T-helper 2 cell (primary cell): ENCODE measurements around the gene ZNF267.
"Not testable (repeated sequence)": the region's sequence is repeated elsewhere in the genome, so short reads cannot be mapped to it uniquely, and the experiment has no call there.

Experiments
- DNase-seq, 5 experiments: peaks; one replicate each; pipeline versions ENCODE4 v3.0.0 to v3.0.0-alpha.2; 2012 to 2022
- total RNA-seq, 2 donors: gene quantifications; one replicate each; lab custom pipeline; 2026; lab: John Stamatoyannopoulos, UW

Gene ZNF267
- total RNA-seq, result 76.4 to 127 reads per million in 2 donors

DNA sequence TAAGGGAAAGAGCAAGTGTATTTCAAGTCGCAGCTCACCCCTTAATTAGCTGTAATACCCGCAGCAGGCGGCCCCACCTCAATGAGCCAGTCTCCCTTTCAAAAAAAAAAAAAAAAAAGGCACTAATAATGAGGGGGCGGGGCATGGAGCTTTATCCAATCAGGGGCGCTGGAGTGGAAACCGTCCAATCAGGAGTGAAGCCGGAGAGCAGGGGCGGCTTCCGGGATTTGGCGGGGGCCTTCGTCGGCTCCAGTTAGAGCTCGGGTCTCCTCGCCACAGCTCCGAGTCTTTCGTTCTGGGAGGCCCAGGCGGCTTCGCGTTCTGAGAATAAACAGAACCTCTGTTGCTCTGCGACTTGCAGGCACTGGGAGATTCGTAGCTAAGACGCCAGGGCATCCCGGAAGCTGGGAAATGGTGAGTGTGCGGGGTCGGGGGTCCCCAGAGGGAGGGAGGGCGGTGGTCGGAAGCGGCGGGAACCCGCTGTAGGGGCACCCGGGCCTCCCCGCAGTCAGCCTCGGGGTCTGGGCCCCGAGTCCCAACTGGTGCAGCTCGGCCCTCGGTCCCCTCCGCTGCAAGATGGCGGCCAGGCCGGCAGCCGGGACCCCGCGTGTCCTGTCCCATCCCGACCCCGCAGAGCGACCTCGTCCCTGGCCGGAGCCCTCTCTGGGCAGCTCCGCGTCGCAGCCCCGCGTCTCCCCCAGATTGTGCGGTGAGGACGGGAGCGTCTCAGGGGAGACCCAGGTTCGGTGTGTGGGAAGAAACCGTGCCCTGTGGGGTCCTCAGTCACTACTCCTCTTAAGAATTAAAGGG is at the start of gene ZNF267:
Gene ZNF267, plus strand, starts transcription at position 252 of the 810 bp plus-strand sequence. Its CDS starts 160 bp downstream, at position 412.
- DNase-seq, result peak; percentile 83 to 95 (median 90)

DNA sequence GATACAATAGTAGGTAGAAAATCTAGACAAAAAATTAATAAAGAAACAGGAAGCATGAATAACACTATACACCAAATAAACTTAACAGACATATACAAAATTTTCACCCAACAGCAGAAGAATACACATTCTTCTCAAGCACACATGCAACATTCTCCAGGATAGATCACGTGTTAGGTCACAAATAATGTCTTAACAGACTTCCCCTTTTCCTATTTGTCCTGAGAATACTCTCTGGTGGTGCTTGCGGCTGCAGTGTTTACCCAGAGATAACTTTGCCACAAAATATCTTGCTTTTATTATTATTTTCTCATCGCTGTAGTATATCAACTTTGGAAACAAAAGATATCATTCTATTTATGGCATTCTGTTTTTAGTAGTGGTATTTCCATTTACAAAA is 40.6 kb upstream of the ZNF267 start:
- DNase-seq, result no peak

DNA sequence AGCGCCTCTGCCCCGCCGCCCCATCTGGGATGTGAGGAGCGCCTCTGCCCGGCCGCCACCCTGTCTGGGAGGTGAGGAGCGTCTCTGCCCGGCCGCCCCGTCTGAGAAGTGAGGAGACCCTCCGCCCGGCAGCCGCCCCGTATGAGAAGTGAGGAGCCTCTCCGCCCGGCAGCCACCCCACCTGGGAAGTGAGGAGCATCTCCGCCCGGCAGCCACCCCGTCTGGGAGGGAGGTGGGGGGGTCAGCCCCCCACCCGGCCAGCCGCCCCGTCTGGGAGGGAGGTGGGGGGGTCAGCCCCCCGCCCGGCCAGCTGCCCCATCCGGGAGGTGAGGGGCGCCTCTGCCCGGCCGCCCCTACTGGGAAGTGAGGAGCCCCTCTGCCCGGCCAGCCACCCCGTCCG is 37.2 kb upstream of the ZNF267 start:
- DNase-seq, result not testable (repeated sequence)

DNA sequence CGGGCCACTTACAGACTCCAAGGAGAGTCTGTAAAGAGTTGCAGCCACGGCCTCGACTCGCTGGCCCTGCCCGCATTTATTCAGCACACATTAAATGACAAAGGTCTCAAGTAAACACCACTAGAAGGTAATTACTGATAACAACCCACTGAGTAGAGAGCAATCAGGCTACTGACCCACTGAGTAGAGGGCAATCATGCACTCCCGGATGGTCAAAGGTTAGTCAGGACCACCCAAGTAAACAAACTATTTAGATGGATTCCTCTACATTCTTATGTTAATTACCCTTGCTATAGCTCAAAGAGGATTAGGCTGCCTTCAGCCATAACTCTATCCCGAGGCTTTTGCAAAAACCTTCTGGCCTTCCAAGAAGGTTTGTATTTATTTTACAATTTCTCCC is 30.7 kb upstream of the ZNF267 start:
- no peak for DNase-seq

DNA sequence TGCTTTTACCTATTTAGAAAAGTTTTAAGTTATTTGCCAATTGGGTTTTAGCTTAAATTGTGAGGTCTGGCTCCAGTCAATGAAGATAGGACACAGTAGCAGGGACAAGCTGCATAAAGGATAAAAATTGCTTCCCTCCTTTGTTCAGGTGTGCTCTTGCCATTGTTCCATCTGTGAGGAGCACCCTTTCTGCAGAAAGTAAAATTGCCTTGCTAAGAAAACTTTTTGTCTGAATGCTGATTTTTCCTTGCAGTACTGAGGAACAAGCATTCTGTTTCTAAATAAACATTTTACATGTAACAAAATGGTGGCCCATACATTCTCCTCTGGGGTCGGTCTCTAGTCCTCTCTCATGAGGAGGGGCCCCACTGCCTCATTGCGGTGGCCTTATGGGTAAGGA is 25.0 kb upstream of the ZNF267 start:
- DNase-seq, result not testable (repeated sequence)

DNA sequence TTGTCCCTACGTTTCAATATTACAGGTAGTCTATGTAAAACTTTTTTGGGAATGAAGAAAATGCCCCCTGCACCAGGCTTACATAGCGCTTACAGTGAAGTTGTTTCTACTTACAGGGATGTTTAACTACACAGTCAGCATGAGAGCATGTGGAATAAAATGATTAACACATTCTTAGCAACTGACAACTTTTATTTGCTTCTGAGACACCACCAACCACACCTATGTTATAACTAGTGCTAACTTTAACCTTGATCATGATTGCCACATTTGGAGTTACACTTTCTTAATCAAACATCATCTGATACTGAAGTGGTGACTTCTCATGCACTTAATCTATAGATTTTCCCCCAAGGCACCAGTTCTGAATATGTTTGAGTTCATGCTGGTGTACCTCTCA is 20.3 kb upstream of the ZNF267 start:
- DNase-seq, result no peak

DNA sequence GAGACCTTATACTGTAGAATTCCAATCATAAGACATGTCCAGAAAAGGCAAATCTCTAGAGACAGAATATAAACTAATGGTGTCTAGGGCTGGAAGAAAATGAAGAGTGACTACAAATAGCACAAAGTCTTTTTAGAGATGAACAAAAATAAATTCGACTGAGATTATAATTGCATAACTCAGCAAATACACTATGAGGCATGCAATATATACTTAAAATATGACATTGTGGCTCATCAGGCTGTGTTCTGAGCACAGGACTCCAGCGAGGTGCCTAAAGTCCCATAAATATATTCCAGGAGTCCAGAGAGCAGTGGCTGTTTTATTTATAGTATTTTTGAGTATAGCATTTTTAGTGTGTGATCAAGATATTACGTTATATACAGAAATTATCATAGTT is 13.1 kb upstream of the ZNF267 start:
- DNase-seq, result no peak

DNA sequence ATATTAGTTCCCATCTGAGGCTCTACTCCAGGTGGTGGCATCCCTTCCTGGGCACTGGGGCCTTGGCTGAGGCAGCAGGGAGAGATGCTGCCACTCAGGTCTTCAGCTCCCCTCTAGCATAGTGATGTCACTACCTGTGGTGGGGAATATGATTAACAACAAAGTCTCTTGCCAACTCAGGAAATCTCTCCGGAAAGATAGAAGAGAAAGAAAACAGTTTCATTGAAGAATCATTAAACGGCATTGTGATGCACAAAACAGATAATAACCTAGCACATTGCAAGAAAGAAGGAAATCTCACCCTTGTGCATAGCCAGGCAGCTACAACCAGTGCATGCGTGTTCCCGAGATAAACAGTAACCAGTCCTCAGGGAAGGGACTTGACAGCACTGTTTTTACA is 12.2 kb upstream of the ZNF267 start:
- DNase-seq, result no peak

DNA sequence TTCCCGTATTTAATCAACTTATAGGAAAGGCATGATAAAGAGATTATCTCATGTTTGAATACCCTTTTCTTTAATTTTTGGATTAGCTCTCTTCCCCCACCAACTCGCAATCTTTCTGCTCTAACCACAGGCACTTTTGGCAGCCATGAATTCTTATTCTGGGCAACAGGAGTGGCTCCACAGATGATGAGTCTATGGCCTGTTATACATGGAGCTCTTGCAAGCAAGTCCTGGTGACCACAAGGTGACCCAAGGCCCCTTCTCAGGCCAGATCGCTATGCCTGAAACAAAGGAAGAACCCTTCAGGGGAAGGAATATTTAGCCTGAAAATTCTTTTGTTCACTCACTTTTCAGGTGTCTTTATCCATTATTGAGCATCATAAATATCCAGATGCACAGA is 10.8 kb upstream of the ZNF267 start:
- no peak for DNase-seq

DNA sequence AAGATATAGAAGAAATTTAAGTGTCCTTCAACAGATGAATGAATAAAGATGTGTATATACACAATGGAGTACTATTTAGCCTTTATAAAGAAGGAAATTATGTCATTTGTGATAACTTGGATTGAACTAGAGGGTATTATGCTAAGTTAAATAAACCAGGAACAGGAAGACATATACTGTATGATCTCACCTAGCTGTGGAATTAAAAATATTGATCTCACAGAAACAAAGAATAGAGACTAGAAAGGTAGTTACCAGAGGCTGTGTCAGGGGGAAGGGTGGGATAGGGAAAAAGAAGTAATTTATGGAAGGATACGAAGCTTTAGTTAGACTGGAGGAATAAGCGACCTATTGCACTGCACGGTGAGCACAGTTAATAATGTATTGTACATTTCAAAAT is 5.4 kb upstream of the ZNF267 start:
- no peak for DNase-seq

DNA sequence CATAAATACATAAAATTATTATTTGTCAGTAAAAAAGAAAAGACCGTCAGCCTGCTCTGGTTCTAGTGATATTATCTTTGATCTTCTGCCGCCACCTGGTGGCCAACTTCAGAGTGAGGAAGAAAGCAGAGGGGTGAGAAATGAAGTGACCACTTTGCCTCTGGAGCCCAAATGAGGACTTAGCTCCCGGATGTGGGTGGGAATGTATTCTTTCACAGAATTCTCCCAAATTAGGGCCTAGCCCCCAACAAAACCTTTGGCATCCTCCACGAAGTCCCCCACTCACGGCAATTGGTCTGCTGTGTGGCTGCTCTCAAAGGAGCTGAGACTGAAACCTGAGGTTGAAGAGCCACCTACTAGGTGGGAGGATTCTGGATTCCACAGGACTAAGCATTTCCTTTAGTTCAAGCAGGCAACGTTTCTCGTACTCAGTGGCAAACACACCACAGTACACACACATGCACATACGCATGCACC is 4.9 kb upstream of the ZNF267 start:
- DNase-seq, result peak; percentile 54 to 77 (median 68)

DNA sequence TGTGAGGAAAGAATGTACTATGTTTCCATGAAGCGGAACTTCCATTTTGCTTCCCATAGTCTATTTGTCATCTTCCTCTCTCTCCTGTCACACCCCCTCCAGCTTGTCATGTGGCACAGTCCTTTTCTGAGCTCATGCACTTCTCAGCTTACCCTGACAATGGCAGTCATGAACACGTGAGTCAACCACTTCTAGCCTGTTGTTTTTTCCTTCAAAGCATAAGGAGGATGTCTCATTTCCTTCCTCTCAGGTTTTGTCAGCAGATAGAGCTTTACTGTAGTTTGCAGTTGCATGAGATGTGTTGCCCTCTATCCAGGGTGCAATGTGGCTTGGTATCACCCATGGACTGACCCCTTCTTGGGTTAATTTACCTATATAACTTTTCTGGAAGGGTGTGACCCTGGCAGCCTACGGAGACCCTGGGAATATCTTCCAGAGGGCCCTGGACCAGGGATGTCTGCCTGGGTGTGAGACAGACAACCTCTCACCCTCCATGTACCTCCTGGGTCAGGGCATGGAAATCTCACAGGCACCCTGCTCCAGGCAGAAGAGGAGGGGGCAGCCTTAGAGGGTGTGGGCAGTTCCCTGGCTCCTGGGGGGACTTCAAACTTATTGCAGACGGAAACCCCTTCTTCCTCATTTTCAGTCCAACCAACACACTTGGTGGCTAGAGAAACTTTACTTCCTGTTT is 4.0 kb upstream of the ZNF267 start:
- peak in 4 of 5 experiments; percentile 60 to 96 (median 74) for DNase-seq

DNA sequence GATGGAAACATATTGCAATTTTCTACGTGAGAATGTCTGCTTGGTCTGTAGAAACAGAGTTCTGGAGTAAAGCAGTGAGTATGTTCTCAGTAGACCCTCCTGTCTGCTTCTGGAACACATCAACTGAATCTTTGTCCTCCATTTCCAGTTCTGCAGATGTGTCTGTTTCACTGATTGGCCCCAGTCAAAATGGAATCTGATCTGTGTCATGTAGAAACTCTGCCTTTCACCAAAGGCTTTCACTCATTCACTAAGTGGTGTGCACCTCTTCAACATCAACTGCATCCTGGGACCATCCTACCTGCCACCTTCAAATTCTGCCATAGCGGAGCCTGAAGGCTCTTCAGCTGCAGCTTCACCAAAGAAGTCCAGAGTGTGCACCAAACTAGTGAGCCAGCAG is 2.8 kb upstream of the ZNF267 start:
- DNase-seq, result peak in 1 of 5 experiments; percentile 39

DNA sequence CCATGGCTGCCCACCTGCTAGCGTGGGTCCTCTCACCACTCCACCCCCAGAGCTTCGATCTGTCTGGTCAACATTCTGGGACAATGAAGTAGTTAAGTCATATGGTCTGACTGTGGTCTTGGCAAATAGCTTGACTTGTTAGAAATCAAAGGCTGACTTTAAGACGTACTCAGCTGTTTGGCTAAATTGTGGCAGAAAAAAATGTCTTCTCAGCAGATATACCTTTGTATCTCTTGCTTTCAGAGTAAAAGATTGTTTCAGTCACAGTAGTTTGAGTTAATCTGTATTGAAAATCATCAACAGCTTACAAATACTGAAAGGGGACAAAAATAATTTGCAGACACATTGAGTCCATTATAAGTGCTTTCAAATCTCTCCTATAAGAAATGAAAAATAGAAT is 2.1 kb upstream of the ZNF267 start:
- no peak for DNase-seq

DNA sequence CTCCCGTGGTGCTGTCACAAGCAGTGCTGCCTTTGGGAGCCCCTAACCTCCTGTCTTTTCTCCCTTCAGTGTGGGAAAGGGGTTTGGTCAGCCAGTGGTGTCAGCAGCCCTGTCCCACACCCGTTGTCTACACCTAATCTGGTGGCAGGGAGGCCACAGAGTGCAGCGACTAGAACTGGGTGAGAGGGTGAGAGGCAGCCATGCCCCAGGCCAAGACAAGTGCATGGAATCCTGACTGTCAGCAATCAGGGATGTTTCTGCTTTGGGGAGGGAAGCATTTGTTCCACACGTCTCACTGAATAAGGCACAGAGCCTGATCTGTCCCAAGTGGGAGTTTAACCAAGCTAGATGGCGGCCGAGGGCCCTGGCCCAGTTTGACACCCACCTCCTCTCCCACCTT is 1.4 kb upstream of the ZNF267 start:
- no peak for DNase-seq

DNA sequence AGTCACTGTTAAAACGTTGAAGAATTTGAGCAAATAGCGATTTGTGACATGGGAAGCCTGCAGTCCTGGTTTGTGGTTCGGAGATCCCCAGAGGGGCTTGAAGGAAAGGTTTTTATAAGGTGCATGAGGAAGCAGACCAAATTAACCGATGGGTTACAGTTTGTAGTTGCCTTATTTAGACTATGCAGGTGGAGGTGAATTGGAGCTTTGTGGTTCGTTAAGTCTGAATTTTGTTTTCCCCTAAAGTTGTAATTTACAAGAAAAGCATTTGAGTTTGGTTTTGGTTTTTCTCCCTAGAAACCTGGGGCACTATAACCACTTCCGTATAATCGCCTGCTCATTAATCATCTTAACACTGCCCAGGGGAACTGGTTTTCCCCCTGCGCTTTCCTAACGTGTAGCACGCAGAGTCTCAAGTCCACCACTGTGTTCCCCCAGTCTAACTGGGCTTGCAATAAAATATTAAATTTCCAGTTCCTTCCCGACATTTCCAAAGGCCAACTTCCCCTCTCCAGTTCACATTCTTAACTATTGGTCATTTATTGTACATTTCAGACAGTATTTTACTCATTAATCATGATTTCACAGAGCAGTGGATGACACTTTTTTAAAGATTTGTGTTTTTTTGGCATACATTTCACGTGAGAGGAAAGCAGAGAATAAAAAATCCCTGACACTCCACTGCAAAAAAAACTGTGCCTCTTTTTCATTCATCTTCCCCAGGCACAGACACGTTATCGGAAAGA is 932 bp downstream of the ZNF267 start:
- DNase-seq, result peak in 2 of 5 experiments; percentile 26 to 65

DNA sequence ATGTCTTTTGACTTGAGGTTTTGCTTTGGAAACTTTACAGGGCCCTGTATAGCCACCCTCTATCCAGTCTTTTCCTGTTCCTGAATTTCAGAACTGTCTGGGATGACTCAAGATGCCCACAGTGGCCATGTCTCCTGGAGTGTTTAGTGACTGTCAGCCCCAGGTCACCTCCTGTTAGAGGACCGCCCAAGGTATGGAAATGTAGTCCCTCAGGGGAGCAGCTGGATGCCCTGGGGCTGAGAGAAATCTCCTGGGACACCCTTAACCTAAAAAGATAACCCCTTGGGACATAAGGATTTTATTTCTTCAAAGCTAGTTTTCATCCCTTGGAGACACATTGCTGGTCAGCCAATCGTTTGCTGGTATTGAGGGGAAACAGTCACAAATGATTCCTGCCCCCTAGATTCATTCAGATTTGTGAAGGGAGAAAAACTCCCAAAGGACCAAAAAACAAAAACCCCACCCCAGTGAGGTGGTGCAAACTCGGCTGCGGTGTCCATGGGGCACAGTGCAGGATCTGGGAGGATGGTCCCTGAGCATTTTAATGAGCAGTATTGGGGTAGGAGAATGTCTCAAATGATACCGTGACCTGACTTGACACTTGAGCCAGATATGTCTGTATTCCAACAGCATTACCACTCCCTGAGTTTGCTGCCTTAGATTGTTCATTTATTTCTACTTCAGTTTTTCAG is 1.7 kb downstream of the ZNF267 start:
- no peak for DNase-seq

DNA sequence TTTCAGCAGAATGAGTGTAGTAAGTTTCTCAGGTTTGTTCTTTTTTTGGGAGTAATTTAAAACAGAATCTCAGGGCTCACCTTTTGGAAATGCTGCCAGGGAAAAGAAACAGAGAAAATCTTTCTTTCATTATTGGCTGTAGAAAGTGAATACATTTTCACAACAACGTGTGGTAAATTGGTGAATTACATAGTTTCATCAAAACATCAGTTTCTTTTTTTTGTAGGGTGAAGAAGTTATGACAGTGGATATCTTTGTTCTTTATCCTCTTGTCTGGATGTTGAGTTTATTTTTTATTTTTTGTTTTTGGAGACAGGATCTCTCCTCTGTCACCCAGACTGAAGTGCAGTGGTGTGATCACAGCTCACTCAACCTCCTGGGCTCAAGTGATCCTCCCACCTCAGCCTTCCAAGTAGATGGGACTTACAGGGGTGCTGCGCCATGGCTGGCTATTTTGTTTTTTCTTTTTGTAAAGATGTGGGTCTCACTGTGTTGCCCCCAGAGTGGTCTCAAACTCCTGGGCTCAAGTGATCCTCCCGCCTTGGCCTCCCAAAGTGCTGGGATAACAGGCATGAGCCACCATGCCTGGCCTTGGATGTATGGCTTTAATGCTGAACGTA is 2.4 kb downstream of the ZNF267 start:
- DNase-seq, result peak in 1 of 5 experiments; percentile 29

DNA sequence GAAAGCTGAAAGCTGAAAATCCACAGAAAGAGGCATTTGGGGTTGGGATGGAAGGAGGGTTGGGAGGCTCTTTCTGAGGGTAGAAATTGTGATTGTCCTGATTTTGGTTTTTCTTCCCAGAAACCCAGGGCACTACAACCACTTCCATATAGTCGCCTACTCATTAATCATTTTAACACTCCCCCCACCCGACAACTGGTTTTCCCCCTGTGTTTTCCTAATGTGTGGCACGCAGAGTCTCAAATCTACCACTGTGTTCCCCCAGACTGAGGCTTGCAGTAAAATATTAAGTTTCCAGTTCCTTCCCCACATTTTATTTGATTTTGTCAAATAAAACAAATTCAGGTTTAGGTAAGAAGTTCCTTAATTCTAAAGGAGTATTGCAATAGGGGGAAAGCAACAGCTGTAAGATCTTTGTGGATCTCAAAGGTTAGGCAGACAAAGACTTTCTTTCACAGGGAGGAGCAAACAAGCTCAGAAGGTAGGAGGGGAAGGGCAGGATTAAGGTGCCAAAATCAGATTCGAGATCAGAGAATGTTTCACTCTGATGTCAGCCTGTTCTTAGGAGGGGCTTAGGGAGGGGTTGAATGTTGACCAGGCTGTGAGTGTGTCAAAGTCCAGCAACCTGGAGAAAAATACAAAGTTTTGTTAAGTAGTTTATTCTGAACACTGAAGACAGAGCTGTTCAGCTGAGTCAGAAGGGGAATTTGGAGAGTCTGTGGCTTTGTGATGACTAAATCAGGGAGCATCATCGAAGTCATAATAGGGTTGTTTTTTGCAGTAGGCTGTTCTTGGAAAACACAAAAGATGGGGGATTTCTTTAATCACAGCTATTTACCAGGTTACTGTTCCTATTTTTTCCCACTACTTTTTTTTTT is 3.6 kb downstream of the ZNF267 start:
- peak in 3 of 5 experiments; percentile 26 to 93 (median 48) for DNase-seq

DNA sequence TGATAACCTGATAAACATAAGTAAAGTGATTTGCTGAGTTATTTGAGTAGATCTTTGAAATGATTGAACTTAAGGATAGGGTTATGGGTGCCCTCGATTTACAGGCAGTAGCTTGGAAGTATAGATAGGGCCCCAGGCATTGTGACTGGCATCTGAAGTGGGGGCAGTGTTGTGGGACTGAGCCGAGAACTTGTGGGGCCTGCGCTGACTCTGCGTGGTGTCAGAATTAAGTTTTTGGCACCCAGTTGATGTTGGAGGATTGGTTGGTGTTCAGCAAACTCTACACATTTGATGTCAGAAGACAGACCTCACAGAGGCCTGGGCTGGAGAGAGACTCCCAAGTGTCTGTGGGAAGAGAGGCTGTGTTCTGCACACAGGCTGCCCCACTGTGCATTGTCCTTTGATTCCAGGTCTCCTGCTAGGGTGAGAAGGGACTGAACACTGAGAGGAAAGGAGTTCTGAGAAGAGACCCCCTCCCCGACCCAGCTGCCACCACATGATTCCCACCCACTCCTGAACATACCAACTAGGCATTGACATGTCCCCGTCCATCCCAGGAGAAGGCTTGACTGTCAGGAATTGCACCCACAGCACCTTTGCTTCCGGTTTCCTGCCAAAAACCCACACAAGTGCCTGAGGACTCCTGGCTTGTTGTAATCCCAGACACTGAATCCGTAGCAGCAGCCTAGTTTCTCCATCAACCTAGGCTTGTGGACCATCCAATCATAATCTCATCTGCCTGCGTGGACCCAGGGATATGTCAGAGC is 4.5 kb downstream of the ZNF267 start:
- no peak for DNase-seq
